K562 (cell line): ENCODE data around the gene GABARAP. TPM values are rescaled to one million over a fixed set of nuclear protein-coding genes. Genes with fewer than 3 reads are reported as not detected.

Source experiments
- ESRRB ChIP-seq: fragments of 250-450 bp; sonication (Bioruptor Pico); IDR thresholded peaks from 2 replicates; pipeline ENCODE4 v1.5.0; 2020; ENCODE audit warnings: mild to moderate bottlenecking, moderate library complexity, borderline replicate concordance
- HDGF ChIP-seq: fragments of 450-650 bp; IDR thresholded peaks from 2 replicates; pipeline ENCODE4 v1.6.1; 2016
- ILF3 ChIP-seq: fragments of 450-650 bp; IDR thresholded peaks from 2 replicates; pipeline ENCODE4 v1.6.1; 2018; ENCODE audit warnings: antibody characterized with exemption, mild to moderate bottlenecking, moderate library complexity, borderline replicate concordance
- KDM4B ChIP-seq, 2 experiments: fragments of 450-650 bp in 1 of 2; sonication (generic) in 1 of 2; IDR thresholded peaks; 2 replicates each; pipeline ENCODE4 v1.6.1; 2016 to 2017; ENCODE audit warnings: borderline replicate concordance in 2 of 2, antibody characterized with exemption in 1 of 2, low read depth in 1 of 2, mild to moderate bottlenecking in 1 of 2
- MAFG ChIP-seq: fragments of 450-650 bp; conservative IDR thresholded peaks from 2 replicates; pipeline ENCODE4 v1.6.1; 2016; ENCODE audit warnings: missing genetic modification characterization, missing compliant biosample characterization
- NR2C2 ChIP-seq, 2 experiments: fragments of 200-800 bp in 1 of 2; sonication (Bioruptor generic) in 1 of 2; sonication (generic) in 1 of 2; formaldehyde crosslinking in 1 of 2; IDR thresholded peaks; 2 replicates each; pipeline versions ENCODE4 v1.6.1 to v1.8.0; 2016 to 2022; ENCODE audit warnings: mild to moderate bottlenecking in 1 of 2, missing compliant biosample characterization in 1 of 2, missing genetic modification characterization in 1 of 2, missing genetic modification reagents in 1 of 2
- SIN3B ChIP-seq: fragments of 450-650 bp; IDR thresholded peaks from 2 replicates; pipeline ENCODE4 v1.6.1; 2017; ENCODE audit warnings: low read depth, mild to moderate bottlenecking, moderate library complexity
- ZFX ChIP-seq: sonication (generic); formaldehyde crosslinking; IDR thresholded peaks from 2 replicates; pipeline ENCODE4 v1.8.0; 2022; ENCODE audit warnings: mild to moderate bottlenecking, missing genetic modification reagents, moderate library complexity
- polyA plus RNA-seq, 8 experiments: library from polyadenylated mRNA; depleted of rRNA in 4 of 8; stranded (reverse) in 5 of 8; unstranded in 3 of 8; fragments of >200 nt; fragmentation: Nextera tagmentation in 2 of 8; fragmentation: Illumina TruSeq in 1 of 8; extraction: Ambion mirVana in 2 of 8; extraction: Trizol in 1 of 8; gene quantifications; 2 replicates each; pipeline versions ENCODE4 v1.2.1 to v1.2.3, GENCODE V29; 2011 to 2014; ENCODE audit warnings: inconsistent platforms in 1 of 8, missing spikeins in 1 of 8
- total RNA-seq, 7 experiments: library from RNA; depleted of rRNA in 6 of 7; stranded (reverse); fragments of >200 nt in 6 of 7; fragmentation: Illumina TruSeq in 2 of 7; extraction: Trizol in 2 of 7; gene quantifications; 2 replicates each; pipeline versions ENCODE4 v1.2.1 to v1.2.3, GENCODE V29; 2011 to 2021; ENCODE audit warnings: low replicate concordance in 1 of 7
- TF ChIP-seq, protein P1 (sequence below): fragments of 450-650 bp; IDR thresholded peaks from 2 replicates; pipeline ENCODE4 v1.7.1; 2018; ENCODE audit warnings: mild to moderate bottlenecking, low read depth; ENCODE audit not compliant: partially characterized antibody
- TF ChIP-seq, protein P2 (sequence below), 3 experiments: fragments of 200-800 bp in 1 of 3; fragments of 250-450 bp in 1 of 3; fragments of 450-650 bp in 1 of 3; sonication (Bioruptor Pico) in 1 of 3; sonication (Bioruptor generic) in 1 of 3; formaldehyde crosslinking in 1 of 3; IDR thresholded peaks; 2 replicates each; pipeline versions ENCODE4 v1.6.1 to v1.8.0; 2016 to 2022; ENCODE audit warnings: mild to moderate bottlenecking in 2 of 3, missing genetic modification characterization in 2 of 3, missing compliant biosample characterization in 1 of 3, moderate library complexity in 1 of 3
- TF ChIP-seq, protein P3 (sequence below): sonication (generic); formaldehyde crosslinking; IDR thresholded peaks from 2 replicates; pipeline ENCODE4 v1.8.1; 2023; ENCODE audit warnings: mild to moderate bottlenecking, missing genetic modification reagents
- TF ChIP-seq, protein P4 (sequence below): fragments of 150-350 bp; IDR thresholded peaks from 2 replicates; pipeline ENCODE4 v1.6.1; 2014; ENCODE audit warnings: low read depth, mild to moderate bottlenecking, low read length, borderline replicate concordance

The GABARAP gene
- total and polyA plus RNA-seq, 9 of the 15 experiments (the other 6 are each of a cell fraction or from before 2014, with no cell fraction given): 47.5 to 373 (median 152) TPM

DNA sequence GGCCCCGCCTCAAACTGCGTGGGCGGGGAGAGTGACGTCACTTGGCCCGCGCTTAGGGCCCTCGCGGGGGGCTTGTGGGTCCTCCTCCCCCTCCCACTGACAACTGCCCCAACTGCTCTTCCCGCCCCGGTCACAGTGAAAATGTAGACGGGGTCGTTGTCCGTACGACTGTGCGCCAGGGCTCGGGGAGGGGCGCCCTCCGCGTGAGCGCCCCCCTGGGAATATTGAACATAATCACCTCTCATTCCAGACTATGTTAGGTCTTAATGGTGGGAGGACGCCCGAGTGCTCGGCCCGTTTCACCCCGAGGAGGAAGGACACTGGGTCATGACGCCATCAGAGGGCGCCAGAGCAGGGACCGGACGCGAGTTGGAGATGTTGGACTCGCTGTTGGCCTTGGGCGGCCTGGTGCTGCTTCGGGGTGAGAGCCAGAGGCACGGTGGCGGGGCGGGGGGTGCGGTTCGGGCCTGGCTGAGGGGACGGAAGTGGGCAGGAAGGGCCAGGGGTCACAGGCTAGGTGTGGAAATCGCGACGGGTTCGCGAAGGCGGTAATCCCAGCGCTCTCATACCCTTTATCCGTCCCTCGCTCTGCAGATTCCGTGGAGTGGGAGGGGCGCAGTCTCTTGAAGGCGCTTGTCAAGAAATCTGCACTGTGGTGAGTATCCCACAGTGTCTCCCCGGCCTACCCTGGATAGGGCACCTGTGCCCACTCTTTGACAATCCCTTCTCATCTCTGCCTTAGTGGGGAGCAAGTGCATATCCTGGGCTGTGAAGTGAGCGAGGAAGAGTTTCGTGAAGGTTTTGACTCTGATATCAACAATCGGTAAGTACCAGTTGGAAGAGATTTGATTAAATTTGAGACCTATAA lies 10.2 kb upstream of the GABARAP start, which contains the start of gene ELP5 (continued):
- TF ChIP-seq, protein P1, sequence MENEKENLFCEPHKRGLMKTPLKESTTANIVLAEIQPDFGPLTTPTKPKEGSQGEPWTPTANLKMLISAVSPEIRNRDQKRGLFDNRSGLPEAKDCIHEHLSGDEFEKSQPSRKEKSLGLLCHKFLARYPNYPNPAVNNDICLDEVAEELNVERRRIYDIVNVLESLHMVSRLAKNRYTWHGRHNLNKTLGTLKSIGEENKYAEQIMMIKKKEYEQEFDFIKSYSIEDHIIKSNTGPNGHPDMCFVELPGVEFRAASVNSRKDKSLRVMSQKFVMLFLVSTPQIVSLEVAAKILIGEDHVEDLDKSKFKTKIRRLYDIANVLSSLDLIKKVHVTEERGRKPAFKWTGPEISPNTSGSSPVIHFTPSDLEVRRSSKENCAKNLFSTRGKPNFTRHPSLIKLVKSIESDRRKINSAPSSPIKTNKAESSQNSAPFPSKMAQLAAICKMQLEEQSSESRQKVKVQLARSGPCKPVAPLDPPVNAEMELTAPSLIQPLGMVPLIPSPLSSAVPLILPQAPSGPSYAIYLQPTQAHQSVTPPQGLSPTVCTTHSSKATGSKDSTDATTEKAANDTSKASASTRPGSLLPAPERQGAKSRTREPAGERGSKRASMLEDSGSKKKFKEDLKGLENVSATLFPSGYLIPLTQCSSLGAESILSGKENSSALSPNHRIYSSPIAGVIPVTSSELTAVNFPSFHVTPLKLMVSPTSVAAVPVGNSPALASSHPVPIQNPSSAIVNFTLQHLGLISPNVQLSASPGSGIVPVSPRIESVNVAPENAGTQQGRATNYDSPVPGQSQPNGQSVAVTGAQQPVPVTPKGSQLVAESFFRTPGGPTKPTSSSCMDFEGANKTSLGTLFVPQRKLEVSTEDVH: peak; percentile 29
- TF ChIP-seq SIN3B: peak; percentile 75
- TF ChIP-seq HDGF: no peak
- TF ChIP-seq, protein P2, sequence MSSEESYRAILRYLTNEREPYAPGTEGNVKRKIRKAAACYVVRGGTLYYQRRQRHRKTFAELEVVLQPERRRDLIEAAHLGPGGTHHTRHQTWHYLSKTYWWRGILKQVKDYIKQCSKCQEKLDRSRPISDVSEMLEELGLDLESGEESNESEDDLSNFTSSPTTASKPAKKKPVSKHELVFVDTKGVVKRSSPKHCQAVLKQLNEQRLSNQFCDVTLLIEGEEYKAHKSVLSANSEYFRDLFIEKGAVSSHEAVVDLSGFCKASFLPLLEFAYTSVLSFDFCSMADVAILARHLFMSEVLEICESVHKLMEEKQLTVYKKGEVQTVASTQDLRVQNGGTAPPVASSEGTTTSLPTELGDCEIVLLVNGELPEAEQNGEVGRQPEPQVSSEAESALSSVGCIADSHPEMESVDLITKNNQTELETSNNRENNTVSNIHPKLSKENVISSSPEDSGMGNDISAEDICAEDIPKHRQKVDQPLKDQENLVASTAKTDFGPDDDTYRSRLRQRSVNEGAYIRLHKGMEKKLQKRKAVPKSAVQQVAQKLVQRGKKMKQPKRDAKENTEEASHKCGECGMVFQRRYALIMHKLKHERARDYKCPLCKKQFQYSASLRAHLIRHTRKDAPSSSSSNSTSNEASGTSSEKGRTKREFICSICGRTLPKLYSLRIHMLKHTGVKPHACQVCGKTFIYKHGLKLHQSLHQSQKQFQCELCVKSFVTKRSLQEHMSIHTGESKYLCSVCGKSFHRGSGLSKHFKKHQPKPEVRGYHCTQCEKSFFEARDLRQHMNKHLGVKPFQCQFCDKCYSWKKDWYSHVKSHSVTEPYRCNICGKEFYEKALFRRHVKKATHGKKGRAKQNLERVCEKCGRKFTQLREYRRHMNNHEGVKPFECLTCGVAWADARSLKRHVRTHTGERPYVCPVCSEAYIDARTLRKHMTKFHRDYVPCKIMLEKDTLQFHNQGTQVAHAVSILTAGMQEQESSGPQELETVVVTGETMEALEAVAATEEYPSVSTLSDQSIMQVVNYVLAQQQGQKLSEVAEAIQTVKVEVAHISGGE (CRISPR knock-in tag; IDR thresholded peaks at IDR 0.05): peak in 1 of 3 experiments; percentile 66; a peak in 2 of 6 replicates
- TF ChIP-seq NR2C2 (CRISPR knock-in tag; IDR thresholded peaks at IDR 0.05): peak; percentile 71; the same call in 1 of the 2 replicates
- TF ChIP-seq NR2C2 (tag; IDR thresholded peaks at IDR 0.05): peak; percentile 91
- TF ChIP-seq MAFG: no peak
- TF ChIP-seq, protein P3, sequence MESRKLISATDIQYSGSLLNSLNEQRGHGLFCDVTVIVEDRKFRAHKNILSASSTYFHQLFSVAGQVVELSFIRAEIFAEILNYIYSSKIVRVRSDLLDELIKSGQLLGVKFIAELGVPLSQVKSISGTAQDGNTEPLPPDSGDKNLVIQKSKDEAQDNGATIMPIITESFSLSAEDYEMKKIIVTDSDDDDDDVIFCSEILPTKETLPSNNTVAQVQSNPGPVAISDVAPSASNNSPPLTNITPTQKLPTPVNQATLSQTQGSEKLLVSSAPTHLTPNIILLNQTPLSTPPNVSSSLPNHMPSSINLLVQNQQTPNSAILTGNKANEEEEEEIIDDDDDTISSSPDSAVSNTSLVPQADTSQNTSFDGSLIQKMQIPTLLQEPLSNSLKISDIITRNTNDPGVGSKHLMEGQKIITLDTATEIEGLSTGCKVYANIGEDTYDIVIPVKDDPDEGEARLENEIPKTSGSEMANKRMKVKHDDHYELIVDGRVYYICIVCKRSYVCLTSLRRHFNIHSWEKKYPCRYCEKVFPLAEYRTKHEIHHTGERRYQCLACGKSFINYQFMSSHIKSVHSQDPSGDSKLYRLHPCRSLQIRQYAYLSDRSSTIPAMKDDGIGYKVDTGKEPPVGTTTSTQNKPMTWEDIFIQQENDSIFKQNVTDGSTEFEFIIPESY (CRISPR knock-in tag): peak; percentile 34; the same call in 1 of the 2 replicates
- TF ChIP-seq, protein P4, sequence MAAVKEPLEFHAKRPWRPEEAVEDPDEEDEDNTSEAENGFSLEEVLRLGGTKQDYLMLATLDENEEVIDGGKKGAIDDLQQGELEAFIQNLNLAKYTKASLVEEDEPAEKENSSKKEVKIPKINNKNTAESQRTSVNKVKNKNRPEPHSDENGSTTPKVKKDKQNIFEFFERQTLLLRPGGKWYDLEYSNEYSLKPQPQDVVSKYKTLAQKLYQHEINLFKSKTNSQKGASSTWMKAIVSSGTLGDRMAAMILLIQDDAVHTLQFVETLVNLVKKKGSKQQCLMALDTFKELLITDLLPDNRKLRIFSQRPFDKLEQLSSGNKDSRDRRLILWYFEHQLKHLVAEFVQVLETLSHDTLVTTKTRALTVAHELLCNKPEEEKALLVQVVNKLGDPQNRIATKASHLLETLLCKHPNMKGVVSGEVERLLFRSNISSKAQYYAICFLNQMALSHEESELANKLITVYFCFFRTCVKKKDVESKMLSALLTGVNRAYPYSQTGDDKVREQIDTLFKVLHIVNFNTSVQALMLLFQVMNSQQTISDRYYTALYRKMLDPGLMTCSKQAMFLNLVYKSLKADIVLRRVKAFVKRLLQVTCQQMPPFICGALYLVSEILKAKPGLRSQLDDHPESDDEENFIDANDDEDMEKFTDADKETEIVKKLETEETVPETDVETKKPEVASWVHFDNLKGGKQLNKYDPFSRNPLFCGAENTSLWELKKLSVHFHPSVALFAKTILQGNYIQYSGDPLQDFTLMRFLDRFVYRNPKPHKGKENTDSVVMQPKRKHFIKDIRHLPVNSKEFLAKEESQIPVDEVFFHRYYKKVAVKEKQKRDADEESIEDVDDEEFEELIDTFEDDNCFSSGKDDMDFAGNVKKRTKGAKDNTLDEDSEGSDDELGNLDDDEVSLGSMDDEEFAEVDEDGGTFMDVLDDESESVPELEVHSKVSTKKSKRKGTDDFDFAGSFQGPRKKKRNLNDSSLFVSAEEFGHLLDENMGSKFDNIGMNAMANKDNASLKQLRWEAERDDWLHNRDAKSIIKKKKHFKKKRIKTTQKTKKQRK: no peak
- TF ChIP-seq ZFX (CRISPR knock-in tag): peak; percentile 94
- peak in 1 of 2 experiments; percentile 69; a peak in 1 of 4 replicates for TF ChIP-seq KDM4B (IDR thresholded peaks at IDR 0.05; ENCODE audit: borderline replicate concordance in 2 of 2, low read depth in 1 of 2)
- no peak for TF ChIP-seq ESRRB (CRISPR knock-in tag)
- TF ChIP-seq ILF3: 0 out of 2 replicates have a peak, but pooled peaks have one; percentile 43
